HepG2 (cell line): ENCODE results near the gene C16orf86. TPM values are rescaled to one million over a fixed set of nuclear protein-coding genes. Genes with fewer than 3 reads are reported as not detected.

Source experiments
- TBL1XR1 ChIP-seq: fragments of 150-350 bp; IDR thresholded peaks from 2 replicates; pipeline ENCODE4 v1.6.1; 2014; ENCODE audit warnings: borderline replicate concordance, low read length; ENCODE audit not compliant: partially characterized antibody
- ZNF547 ChIP-seq: sonication (generic); formaldehyde crosslinking; IDR thresholded peaks from 2 replicates; pipeline ENCODE4 v1.5.1; 2020; ENCODE audit warnings: mild to moderate bottlenecking, missing genetic modification reagents
- ZNF777 ChIP-seq: sonication (generic); formaldehyde crosslinking; IDR thresholded peaks from 2 replicates; pipeline ENCODE4 v1.4.0; 2020; ENCODE audit warnings: missing genetic modification reagents
- polyA plus RNA-seq, 8 experiments: library from polyadenylated mRNA; depleted of rRNA in 3 of 8; stranded (reverse) in 7 of 8; unstranded in 1 of 8; fragments of >200 nt; fragmentation: Illumina TruSeq in 4 of 8; extraction: Trizol in 4 of 8; gene quantifications; 2 replicates each; pipeline versions ENCODE4 v1.2.1 to v1.2.3, GENCODE V29; 2011 to 2016; ENCODE audit warnings: low read depth in 4 of 8, missing spikeins in 1 of 8, mixed read lengths in 1 of 8; ENCODE audit not compliant: insufficient read depth in 1 of 8
- total RNA-seq, 5 experiments: library from RNA; depleted of rRNA; stranded (reverse); fragments of >200 nt; fragmentation: Illumina TruSeq; extraction: Trizol; gene quantifications; 2 replicates each; pipeline ENCODE4 v1.2.3, GENCODE V29; 2016; ENCODE audit warnings: low read depth in 1 of 5
- TF ChIP-seq, protein P1 (sequence below): sonication (generic); formaldehyde crosslinking; IDR thresholded peaks from 2 replicates; pipeline ENCODE4 v1.5.1; 2020; ENCODE audit warnings: mild to moderate bottlenecking, missing genetic modification reagents, moderate library complexity
- TF ChIP-seq, protein P2 (sequence below): sonication (generic); formaldehyde crosslinking; IDR thresholded peaks from 2 replicates; pipeline ENCODE4 v1.5.1; 2020; ENCODE audit warnings: mild to moderate bottlenecking, missing genetic modification reagents

Gene C16orf86
- total and polyA plus RNA-seq, 2 of the 13 experiments (the other 11 are each of a cell fraction or from before 2014, with no cell fraction given) = 1.5 to 3.1 TPM

DNA sequence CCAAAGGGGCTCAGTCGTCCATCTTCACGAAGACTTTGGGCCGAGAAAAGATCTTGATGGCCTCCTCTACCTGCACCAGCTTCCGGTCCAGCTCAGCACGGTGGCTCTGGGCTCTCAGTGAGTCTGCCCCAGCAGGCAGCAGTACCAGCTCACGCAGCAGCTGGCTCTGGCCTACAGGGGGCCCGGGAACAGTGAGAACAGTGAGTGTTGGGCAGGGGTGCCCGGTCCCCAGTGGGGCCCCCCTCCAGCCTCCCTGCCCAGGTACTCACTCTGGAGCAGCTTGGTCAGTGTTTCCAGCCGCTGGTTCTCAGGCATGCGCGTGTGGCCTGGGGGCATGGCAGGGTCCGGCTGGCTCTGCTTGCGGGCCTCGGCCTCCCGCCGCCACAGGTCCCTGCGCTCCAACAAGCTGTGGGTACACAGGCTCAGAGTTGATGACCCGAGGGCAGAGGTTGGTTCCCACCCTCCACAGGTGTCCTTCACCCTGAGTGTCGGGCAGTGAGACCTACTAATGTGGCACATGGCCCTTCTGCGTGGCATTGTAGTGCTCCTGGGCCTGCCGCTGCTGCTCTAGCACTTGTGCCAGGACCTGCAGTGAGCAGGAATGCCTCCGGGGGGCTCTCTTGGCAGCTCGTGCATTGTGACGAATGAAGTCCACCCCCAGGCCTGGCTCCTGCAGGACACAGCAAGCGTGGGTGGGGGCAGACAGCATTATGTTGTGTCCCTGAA is 3.3 kb upstream of the C16orf86 start (continued):
- TF ChIP-seq TBL1XR1 = no peak
- TF ChIP-seq, protein P1, sequence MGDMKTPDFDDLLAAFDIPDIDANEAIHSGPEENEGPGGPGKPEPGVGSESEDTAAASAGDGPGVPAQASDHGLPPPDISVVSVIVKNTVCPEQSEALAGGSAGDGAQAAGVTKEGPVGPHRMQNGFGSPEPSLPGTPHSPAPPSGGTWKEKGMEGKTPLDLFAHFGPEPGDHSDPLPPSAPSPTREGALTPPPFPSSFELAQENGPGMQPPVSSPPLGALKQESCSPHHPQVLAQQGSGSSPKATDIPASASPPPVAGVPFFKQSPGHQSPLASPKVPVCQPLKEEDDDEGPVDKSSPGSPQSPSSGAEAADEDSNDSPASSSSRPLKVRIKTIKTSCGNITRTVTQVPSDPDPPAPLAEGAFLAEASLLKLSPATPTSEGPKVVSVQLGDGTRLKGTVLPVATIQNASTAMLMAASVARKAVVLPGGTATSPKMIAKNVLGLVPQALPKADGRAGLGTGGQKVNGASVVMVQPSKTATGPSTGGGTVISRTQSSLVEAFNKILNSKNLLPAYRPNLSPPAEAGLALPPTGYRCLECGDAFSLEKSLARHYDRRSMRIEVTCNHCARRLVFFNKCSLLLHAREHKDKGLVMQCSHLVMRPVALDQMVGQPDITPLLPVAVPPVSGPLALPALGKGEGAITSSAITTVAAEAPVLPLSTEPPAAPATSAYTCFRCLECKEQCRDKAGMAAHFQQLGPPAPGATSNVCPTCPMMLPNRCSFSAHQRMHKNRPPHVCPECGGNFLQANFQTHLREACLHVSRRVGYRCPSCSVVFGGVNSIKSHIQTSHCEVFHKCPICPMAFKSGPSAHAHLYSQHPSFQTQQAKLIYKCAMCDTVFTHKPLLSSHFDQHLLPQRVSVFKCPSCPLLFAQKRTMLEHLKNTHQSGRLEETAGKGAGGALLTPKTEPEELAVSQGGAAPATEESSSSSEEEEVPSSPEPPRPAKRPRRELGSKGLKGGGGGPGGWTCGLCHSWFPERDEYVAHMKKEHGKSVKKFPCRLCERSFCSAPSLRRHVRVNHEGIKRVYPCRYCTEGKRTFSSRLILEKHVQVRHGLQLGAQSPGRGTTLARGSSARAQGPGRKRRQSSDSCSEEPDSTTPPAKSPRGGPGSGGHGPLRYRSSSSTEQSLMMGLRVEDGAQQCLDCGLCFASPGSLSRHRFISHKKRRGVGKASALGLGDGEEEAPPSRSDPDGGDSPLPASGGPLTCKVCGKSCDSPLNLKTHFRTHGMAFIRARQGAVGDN (CRISPR knock-in tag) = peak; percentile 31; the same call in 1 of the 2 replicates
- TF ChIP-seq, protein P2, sequence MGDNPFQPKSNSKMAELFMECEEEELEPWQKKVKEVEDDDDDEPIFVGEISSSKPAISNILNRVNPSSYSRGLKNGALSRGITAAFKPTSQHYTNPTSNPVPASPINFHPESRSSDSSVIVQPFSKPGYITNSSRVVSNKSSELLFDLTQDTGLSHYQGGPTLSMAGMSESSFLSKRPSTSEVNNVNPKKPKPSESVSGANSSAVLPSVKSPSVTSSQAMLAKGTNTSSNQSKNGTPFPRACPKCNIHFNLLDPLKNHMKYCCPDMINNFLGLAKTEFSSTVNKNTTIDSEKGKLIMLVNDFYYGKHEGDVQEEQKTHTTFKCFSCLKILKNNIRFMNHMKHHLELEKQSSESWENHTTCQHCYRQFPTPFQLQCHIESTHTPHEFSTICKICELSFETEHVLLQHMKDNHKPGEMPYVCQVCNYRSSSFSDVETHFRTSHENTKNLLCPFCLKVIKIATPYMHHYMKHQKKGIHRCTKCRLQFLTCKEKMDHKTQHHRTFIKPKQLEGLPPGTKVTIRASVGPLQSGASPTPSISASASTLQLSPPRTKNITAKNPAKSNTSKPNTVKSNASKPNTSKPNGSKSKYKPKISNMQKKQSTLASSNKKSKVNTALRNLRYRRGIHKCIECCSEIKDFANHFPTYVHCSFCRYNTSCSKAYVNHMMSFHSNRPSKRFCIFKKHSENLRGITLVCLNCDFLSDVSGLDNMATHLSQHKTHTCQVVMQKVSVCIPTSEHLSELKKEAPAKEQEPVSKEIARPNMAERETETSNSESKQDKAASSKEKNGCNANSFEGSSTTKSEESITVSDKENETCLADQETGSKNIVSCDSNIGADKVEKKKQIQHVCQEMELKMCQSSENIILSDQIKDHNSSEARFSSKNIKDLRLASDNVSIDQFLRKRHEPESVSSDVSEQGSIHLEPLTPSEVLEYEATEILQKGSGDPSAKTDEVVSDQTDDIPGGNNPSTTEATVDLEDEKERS (CRISPR knock-in tag) = no peak
- TF ChIP-seq ZNF777 (CRISPR knock-in tag) = 0 out of 2 replicates have a peak, but pooled peaks have one; percentile 28
- TF ChIP-seq ZNF547 = peak; percentile 45; the same call in 1 of the 2 replicates
